Measurements from ENCODE around the gene KRTAP4-6. TPM values are rescaled to one million over a fixed set of nuclear protein-coding genes. Genes with fewer than 3 reads are reported as not detected.

Gene KRTAP4-6
- polyA plus RNA-seq, 1 experiment, result not detected

DNA sequence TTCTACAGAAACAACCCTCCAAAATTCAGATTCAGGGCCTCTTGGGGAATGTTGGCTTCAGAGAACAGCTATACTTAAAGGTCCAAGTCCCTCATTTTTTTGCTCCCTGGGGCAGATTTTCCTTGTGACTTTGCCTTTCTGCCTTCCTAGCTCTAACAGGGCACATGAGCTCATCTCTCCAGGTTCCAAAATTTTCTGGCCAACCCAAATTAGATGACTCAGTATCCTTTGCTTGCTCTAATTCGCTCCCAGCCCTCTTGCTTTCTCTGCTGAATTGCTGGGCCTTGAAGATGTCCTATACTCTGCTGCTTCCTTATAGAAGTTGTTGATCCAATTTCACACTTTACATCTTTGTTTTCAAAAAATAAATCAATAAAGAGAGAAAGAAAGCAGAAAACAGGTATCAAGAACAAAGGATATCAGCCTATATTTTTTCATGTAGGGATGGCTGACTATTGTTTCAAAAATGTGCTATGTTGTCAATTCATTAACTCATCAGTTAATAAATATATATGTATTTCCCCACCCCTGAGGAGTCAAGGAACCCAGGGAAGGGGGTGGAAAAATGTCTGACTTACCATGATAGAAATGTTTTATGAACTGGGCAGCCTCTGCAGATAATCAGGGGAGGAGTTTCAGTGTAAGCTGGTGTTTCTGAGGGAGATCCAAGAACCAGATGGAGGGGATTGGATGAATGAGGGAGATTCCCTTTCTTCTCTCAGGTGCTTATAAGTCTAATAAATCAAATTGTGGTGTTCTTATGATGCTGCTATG, 38.7 kb upstream of the KRTAP4-6 start:
- TF ChIP-seq, protein P1, sequence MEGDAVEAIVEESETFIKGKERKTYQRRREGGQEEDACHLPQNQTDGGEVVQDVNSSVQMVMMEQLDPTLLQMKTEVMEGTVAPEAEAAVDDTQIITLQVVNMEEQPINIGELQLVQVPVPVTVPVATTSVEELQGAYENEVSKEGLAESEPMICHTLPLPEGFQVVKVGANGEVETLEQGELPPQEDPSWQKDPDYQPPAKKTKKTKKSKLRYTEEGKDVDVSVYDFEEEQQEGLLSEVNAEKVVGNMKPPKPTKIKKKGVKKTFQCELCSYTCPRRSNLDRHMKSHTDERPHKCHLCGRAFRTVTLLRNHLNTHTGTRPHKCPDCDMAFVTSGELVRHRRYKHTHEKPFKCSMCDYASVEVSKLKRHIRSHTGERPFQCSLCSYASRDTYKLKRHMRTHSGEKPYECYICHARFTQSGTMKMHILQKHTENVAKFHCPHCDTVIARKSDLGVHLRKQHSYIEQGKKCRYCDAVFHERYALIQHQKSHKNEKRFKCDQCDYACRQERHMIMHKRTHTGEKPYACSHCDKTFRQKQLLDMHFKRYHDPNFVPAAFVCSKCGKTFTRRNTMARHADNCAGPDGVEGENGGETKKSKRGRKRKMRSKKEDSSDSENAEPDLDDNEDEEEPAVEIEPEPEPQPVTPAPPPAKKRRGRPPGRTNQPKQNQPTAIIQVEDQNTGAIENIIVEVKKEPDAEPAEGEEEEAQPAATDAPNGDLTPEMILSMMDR (IDR thresholded peaks at IDR 0.05; ENCODE audit: insufficient read depth, low read depth, low read length), result no peak
- Histone ChIP-seq H3K27me3 (ENCODE audit: control insufficient read depth, insufficient read depth, low read length) (no peaks in the 10 kb centered on the region), H3K36me3 (ENCODE audit: control insufficient read depth, insufficient read depth, low read length) (no peaks in the 10 kb centered on the region), H3K4me3 (ENCODE audit: low read depth, low read length) (no peak overlapping the region)
- no peak for DNase-seq (ENCODE audit: low read depth)
- ChIA-PET CTCF (no interaction called here), POLR2A (no interaction called here)

DNA sequence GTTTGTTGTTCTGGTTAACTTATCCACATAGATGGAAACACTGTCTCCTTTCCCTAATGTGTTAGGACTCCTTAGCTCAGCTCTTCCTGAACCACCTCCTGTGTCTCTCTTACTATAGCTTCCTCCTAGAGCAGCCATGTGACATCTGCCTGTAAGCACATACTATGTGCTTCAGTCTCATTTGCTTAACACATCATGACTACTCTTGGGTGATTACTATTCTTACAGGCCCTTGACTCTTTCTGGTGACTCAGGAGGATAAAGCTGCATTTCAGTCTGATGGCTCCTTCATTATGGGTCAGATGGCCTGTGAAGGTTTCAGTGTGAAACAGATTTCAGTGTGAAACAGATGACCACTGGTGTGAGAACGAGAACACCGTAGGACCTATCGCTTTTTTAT, 38.0 kb upstream of the KRTAP4-6 start:
- H3K27me3 ChIP-seq (ENCODE audit: control insufficient read depth, insufficient read depth, low read length), result no peaks in the 10 kb centered on the region
- no peaks in the 10 kb centered on the region for H3K36me3 ChIP-seq (ENCODE audit: control insufficient read depth, insufficient read depth, low read length)
- POLR2A ChIA-PET, result no interaction called here
- no peak for DNase-seq (ENCODE audit: low read depth)
- CTCF ChIA-PET, result no interaction called here
- no peak overlapping the region for H3K4me3 ChIP-seq (ENCODE audit: low read depth, low read length)
- TF ChIP-seq, protein P1 (IDR thresholded peaks at IDR 0.05; ENCODE audit: insufficient read depth, low read depth, low read length), result no peak

DNA sequence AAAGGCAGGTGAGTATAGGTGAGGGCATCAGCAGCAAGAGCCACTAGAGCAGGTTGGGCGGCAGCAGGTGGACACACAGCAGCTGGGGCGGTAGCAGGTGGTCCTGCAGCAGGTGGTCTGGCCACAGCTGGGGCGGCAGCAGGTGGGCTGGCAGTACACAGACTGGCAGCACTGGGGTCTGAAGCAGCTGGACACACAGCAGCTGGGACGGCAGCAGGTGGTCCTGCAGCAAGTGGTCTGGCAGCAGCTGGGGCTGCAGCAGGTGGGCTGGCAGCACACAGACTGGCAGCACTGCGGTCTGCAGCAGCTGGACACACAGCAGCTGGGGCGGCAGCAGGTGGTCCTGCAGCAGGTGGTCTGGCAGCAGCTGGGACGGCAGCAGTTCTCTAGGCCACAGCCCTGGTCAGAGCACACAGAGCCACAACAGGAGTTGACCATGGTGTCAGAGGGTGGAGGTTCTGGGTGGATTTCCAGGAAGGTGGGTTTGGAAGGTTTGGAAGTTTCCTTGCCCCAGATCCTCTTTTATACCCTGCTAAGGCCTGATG, 37.5 kb upstream of the KRTAP4-6 start, which contains the start of gene KRTAP4-2:
TSS of gene KRTAP4-2 (minus strand) at position 495 of the 545 bp plus-strand sequence. CDS start at position 438, 57 bp downstream.
- DNase-seq (ENCODE audit: low read depth), result no peak
- Histone ChIP-seq H3K4me3 (ENCODE audit: low read depth, low read length) (no peak within 1 kb of the TSS), H3K27me3 (ENCODE audit: control insufficient read depth, insufficient read depth, low read length) (no peaks in the 10 kb centered on the region), H3K36me3 (ENCODE audit: control insufficient read depth, insufficient read depth, low read length) (no peaks in the 10 kb centered on the region)
- TF ChIP-seq, protein P1 (IDR thresholded peaks at IDR 0.05; ENCODE audit: insufficient read depth, low read depth, low read length), result no peak
- POLR2A ChIA-PET, result no interaction called here
- CTCF ChIA-PET, result no interaction called here

DNA sequence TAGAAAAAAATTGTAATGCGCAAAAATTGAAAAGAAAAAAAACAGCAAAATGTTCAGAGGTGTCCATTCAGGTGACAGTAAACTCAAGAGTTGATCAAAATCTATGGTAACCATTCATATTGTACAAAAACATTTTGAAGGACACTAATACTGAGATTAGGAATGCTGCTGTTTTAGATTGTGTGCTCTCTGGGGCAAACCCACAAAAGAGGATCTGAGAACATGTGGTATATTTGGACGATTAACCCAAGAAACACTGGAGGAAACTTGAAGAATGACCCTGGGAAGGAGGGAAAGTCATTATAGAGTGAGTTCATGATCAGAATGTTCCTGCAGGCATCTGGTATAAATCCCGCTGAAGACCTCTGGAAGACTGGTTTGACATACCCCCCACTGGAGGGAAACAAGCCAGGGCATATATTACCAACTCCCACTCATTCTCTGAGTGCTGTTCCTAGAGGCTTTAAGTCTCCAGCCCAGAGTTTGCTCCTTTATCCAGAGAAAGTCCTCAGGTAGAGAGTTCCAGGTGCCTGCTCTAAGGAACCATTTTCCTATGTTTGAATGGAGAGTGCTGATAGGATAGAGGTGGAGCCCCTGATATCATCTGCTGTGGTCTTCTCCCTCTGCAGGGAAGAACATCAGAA, 36.5 kb upstream of the KRTAP4-6 start:
- no peaks in the 10 kb centered on the region for H3K27me3 ChIP-seq (ENCODE audit: control insufficient read depth, insufficient read depth, low read length)
- no peaks in the 10 kb centered on the region for H3K36me3 ChIP-seq (ENCODE audit: control insufficient read depth, insufficient read depth, low read length)
- ChIA-PET CTCF (no interaction called here), POLR2A (no interaction called here)
- TF ChIP-seq, protein P1 (IDR thresholded peaks at IDR 0.05; ENCODE audit: insufficient read depth, low read depth, low read length), result no peak
- H3K4me3 ChIP-seq (ENCODE audit: low read depth, low read length), result no peak overlapping the region
- no peak for DNase-seq (ENCODE audit: low read depth)

DNA sequence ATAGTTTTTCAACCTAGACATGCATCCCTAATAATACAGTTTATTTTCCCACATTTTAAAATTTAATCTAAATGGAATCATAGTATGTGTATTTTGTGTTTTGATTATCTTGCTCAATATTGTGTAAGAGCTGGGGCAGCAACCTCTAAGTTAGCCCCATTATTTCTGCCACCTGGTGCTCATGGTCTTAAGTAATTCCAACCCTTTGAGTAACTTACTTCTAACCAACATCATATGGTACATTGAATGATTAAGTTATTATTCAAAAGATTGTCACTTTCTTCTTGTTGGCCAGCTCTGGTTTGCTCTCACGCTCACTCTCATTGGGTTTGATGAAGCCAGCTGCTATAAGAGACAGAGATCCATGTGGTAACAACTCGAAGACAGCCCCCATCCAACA, 31.5 kb upstream of the KRTAP4-6 start:
- H3K4me3 ChIP-seq (ENCODE audit: low read depth, low read length), result no peak overlapping the region
- ChIA-PET CTCF (interaction anchor here (0.6 to 1.4 kb wide), 2 partner anchors 144 to 377 kb away, joined by 4 read pairs; no protein-coding TSS in a partner anchor), POLR2A (interaction anchor here (0.6 kb wide), 1 partner anchor 124 kb away, joined by 3 read pairs; no protein-coding TSS in a partner anchor)
- no peaks in the 10 kb centered on the region for H3K27me3 ChIP-seq (ENCODE audit: control insufficient read depth, insufficient read depth, low read length)
- TF ChIP-seq, protein P1 (IDR thresholded peaks at IDR 0.05; ENCODE audit: insufficient read depth, low read depth, low read length), result no peak
- no peak for DNase-seq (ENCODE audit: low read depth)
- no peaks in the 10 kb centered on the region for H3K36me3 ChIP-seq (ENCODE audit: control insufficient read depth, insufficient read depth, low read length)
